Erythroblast (primary cell): ENCODE results near the gene DPP9.

Experiments used
- GATA1 ChIP-seq: IDR thresholded peaks from 2 replicates; pipeline ENCODE4 v1.6.1; 2011; ENCODE audit warnings: low read depth, mild to moderate bottlenecking, control low read depth, low read length, moderate library complexity
- POLR2A ChIP-seq: IDR thresholded peaks from 2 replicates; pipeline ENCODE4 v1.6.1; 2011; ENCODE audit warnings: mild to moderate bottlenecking, low read length

DNA sequence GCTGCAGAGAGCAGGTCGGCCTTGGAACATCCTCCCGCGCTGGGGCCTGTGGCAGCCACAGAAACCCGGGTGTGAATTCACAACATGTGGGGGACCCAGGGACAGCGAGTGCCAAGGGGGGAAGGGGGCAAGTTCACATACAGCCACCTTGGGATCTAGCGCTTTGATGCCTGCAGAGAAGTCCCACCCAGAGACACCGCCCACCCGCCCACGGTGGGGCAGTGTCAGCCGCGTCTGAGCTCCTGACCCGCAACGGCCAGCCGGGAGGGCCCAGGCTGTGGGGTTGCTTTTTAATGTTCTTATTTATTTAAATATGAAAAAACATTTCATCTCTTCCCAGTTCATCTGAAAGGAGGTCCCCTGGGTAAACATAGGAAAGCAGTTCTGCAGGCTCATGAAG lies 66.4 kb downstream of the DPP9 start:
- TF ChIP-seq POLR2A: no peak
- no peak for TF ChIP-seq GATA1
